ENCODE results near the gene PFDN2.

DNA sequence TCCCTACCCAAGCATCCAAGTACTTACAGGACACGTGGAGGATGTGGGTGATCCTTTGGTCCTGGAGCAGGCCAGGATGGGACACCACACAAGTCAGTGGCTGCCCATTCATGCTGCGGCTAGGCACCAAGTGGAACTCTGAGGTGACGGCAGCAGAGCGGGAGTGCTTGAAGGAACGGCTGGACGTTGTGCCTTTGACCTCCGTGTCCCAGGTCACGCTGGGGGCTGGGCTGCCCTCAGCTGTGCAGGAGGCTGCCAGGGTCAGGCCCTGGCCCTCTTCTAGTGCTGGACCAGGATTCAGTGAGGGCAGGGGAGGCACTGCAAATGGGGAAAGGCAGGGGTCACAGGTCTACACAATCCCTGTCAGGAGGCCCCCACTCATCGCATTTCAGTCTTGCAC, 40.4 kb downstream of the PFDN2 start:
- TF ChIP-seq EZH2 (IDR thresholded peaks at IDR 0.05; ENCODE audit: borderline replicate concordance) (no peak), CTCF (IDR thresholded peaks at IDR 0.05; ENCODE audit: poor library complexity) (no peak)
